Left lung (tissue), 10 donors: Measurements from ENCODE around the gene CDCA7. TPM values are rescaled to one million over a fixed set of nuclear protein-coding genes. Genes with fewer than 3 reads are reported as not detected.

ENCODE experiments used
- ATAC-seq: fragments of 200-7000 bp; cut with Tn5 transposase; one replicate; pipeline ENCODE4 v1.9.1; 2020; ENCODE audit warnings: moderate library complexity
- DNase-seq, 4 donors: peaks; one replicate each; pipeline ENCODE4 v3.0.0-alpha.2; 2013 to 2020
- H3K27ac ChIP-seq, 2 donors: fragments of 200-600 bp; sonication (generic) in 1 of 2; one replicate each; pipeline versions ENCODE4 v1.5.0 to v1.8.0; 2020 to 2021
- H3K27me3 ChIP-seq, 2 donors: fragments of 200-600 bp; sonication (generic) in 1 of 2; one replicate each; pipeline versions ENCODE4 v1.5.0 to v1.8.0; 2020 to 2021
- H3K36me3 ChIP-seq, 2 donors: fragments of 200-600 bp; sonication (generic) in 1 of 2; one replicate each; pipeline versions ENCODE4 v1.5.0 to v1.8.0; 2020 to 2021
- H3K4me1 ChIP-seq, 2 donors: fragments of 200-600 bp; one replicate each; pipeline ENCODE4 v1.8.0; 2021
- H3K4me3 ChIP-seq, 2 donors: fragments of 200-600 bp; sonication (generic) in 1 of 2; one replicate each; pipeline versions ENCODE4 v1.5.0 to v1.8.0; 2020 to 2021; ENCODE audit warnings: mild to moderate bottlenecking in 1 of 2
- H3K9me3 ChIP-seq, 2 donors: fragments of 200-600 bp; sonication (generic) in 1 of 2; one replicate each; pipeline versions ENCODE4 v1.5.0 to v1.8.0; 2020 to 2021
- CTCF ChIP-seq, 2 donors: fragments of 200-600 bp; sonication (generic) in 1 of 2; IDR thresholded peaks; one replicate each; pipeline versions ENCODE4 v1.5.0 to v1.8.0; 2021; ENCODE audit warnings: antibody characterized with exemption in 2 of 2
- intact Hi-C, 2 donors: fragments of 100-400 bp; cut with DNase I; formaldehyde crosslinking; loops; one replicate each; pipeline versions ENCODE4 v1.11.2 to v1.14.2; 2022
- polyA plus RNA-seq, 6 donors: library from polyadenylated mRNA; unstranded; fragments of 120-200 nt; gene quantifications; one replicate each; pipeline ENCODE4 v1.2.1, GENCODE V29; 2013; ENCODE audit not compliant: insufficient read length in 6 of 6
- total RNA-seq, 2 donors: library from RNA; stranded (reverse); fragmentation: NEBNext Ultra II Directional; extraction: Animal tissue kit (Norgen Biotek cat#: 25700); gene quantifications; one replicate each; pipeline ENCODE4 v1.2.1, GENCODE V29; 2021
- donor health status: DM: no; HTN: yes; CAD: no.
- donor health status: DM: no; HTN: no; CAD: no.

CDCA7 gene
- total and polyA plus RNA-seq, 8 donors: 2.3 to 109 (median 80.5) TPM

- H3K27ac ChIP-seq: no peak overlapping the region
- no peak for DNase-seq
- no peaks in the 10 kb centered on the region for H3K9me3 ChIP-seq
- peaks cover 13 to 39% of the 10 kb centered on the region in 2 donors for H3K27me3 ChIP-seq
- no peaks in the 10 kb centered on the region for H3K4me1 ChIP-seq
- no peak overlapping the region for H3K4me3 ChIP-seq
- no peak for ATAC-seq
- intact Hi-C loops: no loop called here
- H3K36me3 ChIP-seq: no peaks in the 10 kb centered on the region
- no peak for TF ChIP-seq CTCF (IDR thresholded peaks at IDR 0.05)
Observed at GRCh38 chr2:173393636-173394035, 39.0 kb downstream of the CDCA7 start.

GRCh38 chr2:173394091-173394974 lies 39.7 kb downstream of the CDCA7 start:
- DNase-seq (no peak), ATAC-seq (no peak)
- no peaks in the 10 kb centered on the region for H3K9me3 ChIP-seq
- no peaks in the 10 kb centered on the region for H3K4me1 ChIP-seq
- H3K27ac ChIP-seq: no peak overlapping the region
- peaks cover 19 to 46% of the 10 kb centered on the region in 2 donors for H3K27me3 ChIP-seq
- intact Hi-C loops: no loop called here
- H3K36me3 ChIP-seq: no peaks in the 10 kb centered on the region
- no peak overlapping the region for H3K4me3 ChIP-seq
- no peak for TF ChIP-seq CTCF (IDR thresholded peaks at IDR 0.05)

GRCh38 chr2:173395567-173396351 lies 41.1 kb downstream of the CDCA7 start:
- no peak for ATAC-seq
- TF ChIP-seq CTCF (IDR thresholded peaks at IDR 0.05): no peak
- peaks cover 32 to 60% of the 10 kb centered on the region in 2 donors for H3K27me3 ChIP-seq
- no peak overlapping the region for H3K27ac ChIP-seq
- no peaks in the 10 kb centered on the region for H3K36me3 ChIP-seq
- no peak for DNase-seq
- H3K4me3 ChIP-seq: no peak overlapping the region
- H3K4me1 ChIP-seq: no peaks in the 10 kb centered on the region
- intact Hi-C loops: no loop called here
- no peaks in the 10 kb centered on the region for H3K9me3 ChIP-seq

GRCh38 chr2:173397539-173397938 lies 42.9 kb downstream of the CDCA7 start:
- Histone ChIP-seq H3K9me3 (no peaks in the 10 kb centered on the region), H3K27ac (no peak overlapping the region), H3K4me3 (no peak overlapping the region), H3K36me3 (no peaks in the 10 kb centered on the region), H3K27me3 (peaks cover 43 to 78% of the 10 kb centered on the region in 2 donors), H3K4me1 (no peaks in the 10 kb centered on the region)
- no peak for DNase-seq
- TF ChIP-seq CTCF (IDR thresholded peaks at IDR 0.05): no peak
- no peak for ATAC-seq
- intact Hi-C loops: no loop called here

- Histone ChIP-seq H3K9me3 (no peaks in the 10 kb centered on the region), H3K4me1 (no peaks in the 10 kb centered on the region), H3K27me3 (peaks cover 47 to 92% of the 10 kb centered on the region in 2 donors), H3K27ac (no peak overlapping the region), H3K4me3 (no peak overlapping the region), H3K36me3 (no peaks in the 10 kb centered on the region)
- TF ChIP-seq CTCF (IDR thresholded peaks at IDR 0.05): no peak
- DNase-seq (no peak), ATAC-seq (no peak)
- intact Hi-C loops: no loop called here
Observed at GRCh38 chr2:173399229-173399628, 44.6 kb downstream of the CDCA7 start.
